ENCODE results near the gene UNC5C. TPM values are rescaled to one million over a fixed set of nuclear protein-coding genes. Genes with fewer than 3 reads are reported as not detected.

UNC5C gene
- total RNA-seq, 2 donors from 2014 or later, result 5.3 to 10.0 TPM

DNA sequence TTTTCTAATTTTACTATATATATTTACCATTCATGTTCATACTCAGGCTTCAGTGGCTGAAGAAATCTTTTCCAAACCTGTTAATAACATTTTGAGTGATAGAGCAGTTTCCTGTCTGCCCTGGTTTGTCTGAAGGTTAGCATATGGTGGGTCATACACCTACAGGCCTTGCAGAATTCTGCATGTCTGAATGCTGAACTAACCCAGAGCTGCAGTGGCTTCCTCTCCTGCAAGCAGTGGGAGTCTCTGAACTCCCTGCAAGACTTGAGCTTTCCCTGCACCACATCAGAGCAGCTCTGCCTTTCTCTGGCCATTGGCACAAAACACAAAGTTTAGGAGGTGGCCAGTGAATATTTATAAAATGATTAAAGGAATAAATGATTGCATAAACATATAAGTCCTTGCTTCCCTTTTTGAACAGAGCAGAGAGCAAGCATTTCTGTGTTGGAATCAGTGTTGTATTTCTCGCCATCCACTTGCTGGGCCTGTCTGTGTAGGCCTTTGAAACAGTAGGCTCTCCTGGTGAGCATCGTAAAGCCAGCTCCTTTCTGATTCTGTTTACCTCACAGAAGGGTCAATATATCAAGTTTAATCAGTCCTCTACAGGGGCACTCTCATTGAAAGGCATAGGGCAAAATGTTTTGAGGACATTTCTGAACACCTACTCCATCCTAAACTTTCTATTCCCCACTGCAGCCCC lies 15.0 kb upstream of the UNC5C start:
- no peaks in the 10 kb centered on the region for H3K27me3 ChIP-seq (replicated peaks; ENCODE audit: insufficient read depth)
- TF ChIP-seq, protein P1, sequence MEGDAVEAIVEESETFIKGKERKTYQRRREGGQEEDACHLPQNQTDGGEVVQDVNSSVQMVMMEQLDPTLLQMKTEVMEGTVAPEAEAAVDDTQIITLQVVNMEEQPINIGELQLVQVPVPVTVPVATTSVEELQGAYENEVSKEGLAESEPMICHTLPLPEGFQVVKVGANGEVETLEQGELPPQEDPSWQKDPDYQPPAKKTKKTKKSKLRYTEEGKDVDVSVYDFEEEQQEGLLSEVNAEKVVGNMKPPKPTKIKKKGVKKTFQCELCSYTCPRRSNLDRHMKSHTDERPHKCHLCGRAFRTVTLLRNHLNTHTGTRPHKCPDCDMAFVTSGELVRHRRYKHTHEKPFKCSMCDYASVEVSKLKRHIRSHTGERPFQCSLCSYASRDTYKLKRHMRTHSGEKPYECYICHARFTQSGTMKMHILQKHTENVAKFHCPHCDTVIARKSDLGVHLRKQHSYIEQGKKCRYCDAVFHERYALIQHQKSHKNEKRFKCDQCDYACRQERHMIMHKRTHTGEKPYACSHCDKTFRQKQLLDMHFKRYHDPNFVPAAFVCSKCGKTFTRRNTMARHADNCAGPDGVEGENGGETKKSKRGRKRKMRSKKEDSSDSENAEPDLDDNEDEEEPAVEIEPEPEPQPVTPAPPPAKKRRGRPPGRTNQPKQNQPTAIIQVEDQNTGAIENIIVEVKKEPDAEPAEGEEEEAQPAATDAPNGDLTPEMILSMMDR (IDR thresholded peaks at IDR 0.05), result no peak
- H3K4me1 ChIP-seq (ENCODE audit: control insufficient read depth in 1 of 2, low read depth in 2 of 2), result no peaks in the 10 kb centered on the region
- no peaks in the 10 kb centered on the region for H3K9me3 ChIP-seq
- no peak overlapping the region for H3K4me3 ChIP-seq
- H3K27ac ChIP-seq, result no peak overlapping the region
- no peak for ATAC-seq (ENCODE audit: insufficient number of reproducible peaks, low FRiP score, low read depth)
- no peak for DNase-seq (ENCODE audit: low spot score)
- no peaks in the 10 kb centered on the region for H3K36me3 ChIP-seq

DNA sequence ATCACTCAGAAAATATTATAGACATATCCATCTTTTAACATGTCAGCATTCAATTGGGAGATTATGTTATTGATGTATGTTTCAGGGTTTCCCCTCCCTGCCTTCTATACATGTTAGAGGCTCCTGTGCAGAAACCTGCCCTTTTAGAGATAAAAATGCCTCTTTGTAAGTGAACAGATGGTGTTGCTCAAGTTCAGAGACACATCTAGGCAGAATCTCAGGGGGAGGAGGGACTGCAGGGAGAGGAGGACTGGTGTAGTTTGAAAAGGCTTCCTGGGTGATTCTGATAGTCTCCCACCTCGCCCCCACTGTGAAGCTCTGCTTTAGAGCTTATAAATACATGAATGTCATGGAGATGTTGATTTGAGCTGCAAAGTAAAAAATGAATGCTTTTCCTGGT lies 12.0 kb upstream of the UNC5C start:
- no peaks in the 10 kb centered on the region for H3K9me3 ChIP-seq
- H3K27ac ChIP-seq, result no peak overlapping the region
- ATAC-seq (ENCODE audit: insufficient number of reproducible peaks, low FRiP score, low read depth), result no peak
- TF ChIP-seq, protein P1 (IDR thresholded peaks at IDR 0.05), result no peak
- no peaks in the 10 kb centered on the region for H3K27me3 ChIP-seq (replicated peaks; ENCODE audit: insufficient read depth)
- no peak for DNase-seq (ENCODE audit: low spot score)
- no peaks in the 10 kb centered on the region for H3K4me1 ChIP-seq (ENCODE audit: control insufficient read depth in 1 of 2, low read depth in 2 of 2)
- no peak overlapping the region for H3K4me3 ChIP-seq
- H3K36me3 ChIP-seq, result no peaks in the 10 kb centered on the region

DNA sequence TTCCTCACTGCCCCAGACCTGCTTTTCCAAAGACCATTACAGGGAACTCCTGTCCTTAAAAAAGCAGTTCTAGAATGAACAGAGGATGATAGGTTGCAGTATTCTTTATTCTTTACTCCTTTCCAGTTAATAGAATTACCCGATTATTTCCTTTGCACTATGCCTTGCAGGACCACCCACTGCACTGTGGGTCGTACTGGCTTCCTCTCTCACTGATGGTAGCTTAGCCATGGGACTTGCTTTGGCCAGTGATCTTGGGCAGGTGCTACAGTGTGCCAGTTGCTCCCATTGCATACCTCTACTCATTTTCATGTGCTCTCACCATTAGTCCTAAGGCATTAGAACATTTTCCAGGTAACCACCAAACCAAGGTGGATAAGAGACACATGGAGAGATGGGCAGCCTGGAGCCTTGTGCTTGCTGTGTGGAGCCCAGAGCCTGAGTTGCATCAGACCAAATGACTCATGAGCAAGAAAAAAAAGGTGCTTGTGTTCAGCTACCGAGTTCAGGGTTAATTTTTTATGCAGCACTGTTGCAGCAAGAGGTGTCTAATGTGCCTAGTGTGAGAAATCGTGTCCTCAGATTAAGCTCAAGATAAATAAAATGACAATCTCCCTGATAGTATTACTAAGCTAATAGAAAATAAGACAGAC lies 7.6 kb upstream of the UNC5C start:
- Histone ChIP-seq H3K27ac (no peak overlapping the region), H3K4me1 (ENCODE audit: control insufficient read depth in 1 of 2, low read depth in 2 of 2) (peaks cover 0 to 6% of the 10 kb centered on the region in 2 donors), H3K36me3 (no peaks in the 10 kb centered on the region), H3K4me3 (no peak overlapping the region), H3K9me3 (no peaks in the 10 kb centered on the region), H3K27me3 (replicated peaks; ENCODE audit: insufficient read depth) (no peaks in the 10 kb centered on the region)
- ATAC-seq (ENCODE audit: insufficient number of reproducible peaks, low FRiP score, low read depth) (no peak), DNase-seq (ENCODE audit: low spot score) (no peak)
- TF ChIP-seq, protein P1 (IDR thresholded peaks at IDR 0.05), result no peak

DNA sequence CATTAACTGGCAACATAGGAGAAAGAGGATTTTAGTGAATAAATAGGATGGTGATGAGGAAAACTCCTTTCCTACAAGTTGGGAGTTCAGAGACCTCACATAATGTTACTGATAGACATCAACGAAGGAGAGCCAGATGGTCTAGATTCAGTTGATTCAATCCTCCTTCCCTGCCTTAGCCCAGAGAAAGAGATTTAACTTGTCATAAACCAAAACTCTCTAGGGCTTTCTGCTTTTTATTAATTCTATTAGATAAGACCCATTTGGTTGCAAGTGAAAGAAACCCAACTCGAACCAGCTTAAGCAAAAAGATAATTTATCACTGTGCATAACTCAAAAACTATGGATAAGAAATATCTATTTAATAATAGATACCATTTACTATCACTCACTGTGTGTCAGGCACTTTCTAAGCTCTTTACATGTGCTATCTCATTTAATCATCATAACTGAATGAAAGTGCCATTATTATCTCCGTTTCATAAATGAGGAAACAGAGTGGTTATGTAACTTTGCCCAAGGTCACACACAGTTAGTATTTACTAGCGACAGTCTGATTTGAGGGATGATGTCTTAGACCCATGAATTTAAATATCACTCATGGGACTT lies 4.3 kb upstream of the UNC5C start:
- TF ChIP-seq, protein P1 (IDR thresholded peaks at IDR 0.05), result no peak
- Histone ChIP-seq H3K4me1 (ENCODE audit: control insufficient read depth in 1 of 2, low read depth in 2 of 2) (peaks cover 0 to 17% of the 10 kb centered on the region in 2 donors), H3K4me3 (no peak overlapping the region), H3K9me3 (no peaks in the 10 kb centered on the region), H3K36me3 (no peaks in the 10 kb centered on the region), H3K27ac (no peak overlapping the region), H3K27me3 (replicated peaks; ENCODE audit: insufficient read depth) (no peaks in the 10 kb centered on the region)
- DNase-seq (ENCODE audit: low spot score) (no peak), ATAC-seq (ENCODE audit: insufficient number of reproducible peaks, low FRiP score, low read depth) (no peak)

DNA sequence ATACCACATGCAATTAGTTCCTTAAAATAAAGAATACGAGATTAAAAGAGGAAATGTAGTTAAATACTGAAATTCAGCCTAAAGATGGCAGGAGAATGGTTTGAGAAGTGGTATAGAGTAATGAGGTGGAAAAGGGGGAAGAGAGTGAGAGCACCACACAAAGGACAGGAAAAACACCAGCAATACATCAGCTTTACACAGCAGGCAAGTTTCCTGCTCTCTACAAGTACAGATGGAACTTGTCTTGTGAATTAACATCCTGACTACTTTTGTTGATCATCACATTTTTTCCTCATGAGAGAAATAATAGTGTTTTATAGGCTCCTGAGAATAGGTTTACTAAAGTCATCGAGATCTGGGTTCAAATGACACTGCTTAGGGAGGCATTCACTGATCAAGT lies 2.9 kb upstream of the UNC5C start:
- Histone ChIP-seq H3K4me1 (ENCODE audit: control insufficient read depth in 1 of 2, low read depth in 2 of 2) (peaks cover 0 to 17% of the 10 kb centered on the region in 2 donors), H3K36me3 (no peaks in the 10 kb centered on the region), H3K4me3 (no peak overlapping the region), H3K9me3 (no peaks in the 10 kb centered on the region), H3K27me3 (replicated peaks; ENCODE audit: insufficient read depth) (no peaks in the 10 kb centered on the region), H3K27ac (peak overlapping the region in 1 of 2 donors; percentile 91)
- TF ChIP-seq, protein P1 (IDR thresholded peaks at IDR 0.05), result no peak
- no peak for ATAC-seq (ENCODE audit: insufficient number of reproducible peaks, low FRiP score, low read depth)
- DNase-seq (ENCODE audit: low spot score), result no peak

Data from thoracic aorta (tissue), 2 donors.